Stomach (tissue), 4 donors: ENCODE measurements around the gene NTN1.

Experiments used
- CTCF ChIP-seq, 7 experiments: fragments of 450-650 bp in 4 of 7; fragments of 200-600 bp in 3 of 7; sonication (generic) in 3 of 7; IDR thresholded peaks; one replicate each; pipeline ENCODE4 v1.5.1; 2016 to 2019; ENCODE audit warnings: antibody characterized with exemption in 7 of 7, control low read depth in 2 of 7, mild to moderate bottlenecking in 1 of 7
- EP300 ChIP-seq: sonication (generic); formaldehyde crosslinking; IDR thresholded peaks from one replicate; pipeline ENCODE4 v1.6.1; 2017; ENCODE audit warnings: antibody characterized with exemption

GRCh38 chr17:9286434-9286833, 265.1 kb downstream of the NTN1 start:
- no peak for TF ChIP-seq CTCF (IDR thresholded peaks at IDR 0.05)
- no peak for TF ChIP-seq EP300
